K562 (cell line): ENCODE measurements around the gene CPSF4L. TPM values are rescaled to one million over a fixed set of nuclear protein-coding genes. Genes with fewer than 3 reads are reported as not detected.

Experiments
- GATAD2A ChIP-seq: fragments of 450-650 bp; IDR thresholded peaks from 2 replicates; pipeline ENCODE4 v1.6.1; 2017
- RFX1 ChIP-seq: fragments of 450-650 bp; IDR thresholded peaks from 2 replicates; pipeline ENCODE4 v1.6.1; 2016; ENCODE audit warnings: mild to moderate bottlenecking, moderate library complexity
- SIX5 ChIP-seq, 2 experiments: IDR thresholded peaks; 2 replicates each; pipeline ENCODE4 v1.6.1; 2011; ENCODE audit warnings: low read length in 2 of 2, borderline replicate concordance in 1 of 2, low read depth in 1 of 2, mild to moderate bottlenecking in 1 of 2, moderate library complexity in 1 of 2; ENCODE audit not compliant: insufficient read depth in 1 of 2
- SOX6 ChIP-seq: fragments of 450-650 bp; IDR thresholded peaks from 2 replicates; pipeline ENCODE4 v1.6.1; 2014; ENCODE audit warnings: mild to moderate bottlenecking
- TBP ChIP-seq: optimal IDR thresholded peaks from 2 replicates; pipeline ENCODE3; 2011; ENCODE audit warnings: low read depth, low read length, improper control_type of control experiment
- XRCC3 ChIP-seq: fragments of 450-650 bp; IDR thresholded peaks from 2 replicates; pipeline ENCODE4 v1.6.1; 2017; ENCODE audit warnings: mild to moderate bottlenecking, moderate library complexity
- ZBED1 ChIP-seq: IDR thresholded peaks from 2 replicates; pipeline ENCODE4 v1.6.1; 2014
- ZC3H11A ChIP-seq: IDR thresholded peaks from 2 replicates; pipeline ENCODE4 v1.6.1; 2012; ENCODE audit warnings: low read depth, low read length, improper control_type of control experiment
- ZKSCAN8 ChIP-seq: fragments of 200-800 bp; sonication (Bioruptor generic); IDR thresholded peaks from 2 replicates; pipeline ENCODE4 v1.6.1; 2016; ENCODE audit warnings: missing genetic modification characterization, missing compliant biosample characterization
- ZNF75A ChIP-seq: fragments of 450-650 bp; formaldehyde crosslinking; IDR thresholded peaks from 2 replicates; pipeline ENCODE4 v1.4.0; 2020; ENCODE audit warnings: mild to moderate bottlenecking
- ZNF766 ChIP-seq: fragments of 200-800 bp; sonication (Bioruptor generic); conservative IDR thresholded peaks from 2 replicates; pipeline ENCODE4 v1.6.1; 2016; ENCODE audit warnings: missing genetic modification characterization, missing compliant biosample characterization
- polyA plus RNA-seq, 8 experiments: library from polyadenylated mRNA; depleted of rRNA in 4 of 8; stranded (reverse) in 5 of 8; unstranded in 3 of 8; fragments of >200 nt; fragmentation: Nextera tagmentation in 2 of 8; fragmentation: Illumina TruSeq in 1 of 8; extraction: Ambion mirVana in 2 of 8; extraction: Trizol in 1 of 8; gene quantifications; 2 replicates each; pipeline versions ENCODE4 v1.2.1 to v1.2.3, GENCODE V29; 2011 to 2014; ENCODE audit warnings: inconsistent platforms in 1 of 8, missing spikeins in 1 of 8
- total RNA-seq, 7 experiments: library from RNA; depleted of rRNA in 6 of 7; stranded (reverse); fragments of >200 nt in 6 of 7; fragmentation: Illumina TruSeq in 2 of 7; extraction: Trizol in 2 of 7; gene quantifications; 2 replicates each; pipeline versions ENCODE4 v1.2.1 to v1.2.3, GENCODE V29; 2011 to 2021; ENCODE audit warnings: low replicate concordance in 1 of 7
- TF ChIP-seq, protein P1 (sequence below): fragments of 200-800 bp; sonication (Bioruptor generic); IDR thresholded peaks from 2 replicates; pipeline ENCODE4 v1.6.1; 2016; ENCODE audit warnings: missing genetic modification characterization, missing compliant biosample characterization
- TF ChIP-seq, protein P2 (sequence below): IDR thresholded peaks from 2 replicates; pipeline ENCODE4 v1.6.1; 2012; ENCODE audit warnings: low read depth, low read length, improper control_type of control experiment, borderline replicate concordance

CPSF4L gene
- total and polyA plus RNA-seq, 9 of the 15 experiments (the other 6 are each of a cell fraction or from before 2014, with no cell fraction given) = not detected

DNA sequence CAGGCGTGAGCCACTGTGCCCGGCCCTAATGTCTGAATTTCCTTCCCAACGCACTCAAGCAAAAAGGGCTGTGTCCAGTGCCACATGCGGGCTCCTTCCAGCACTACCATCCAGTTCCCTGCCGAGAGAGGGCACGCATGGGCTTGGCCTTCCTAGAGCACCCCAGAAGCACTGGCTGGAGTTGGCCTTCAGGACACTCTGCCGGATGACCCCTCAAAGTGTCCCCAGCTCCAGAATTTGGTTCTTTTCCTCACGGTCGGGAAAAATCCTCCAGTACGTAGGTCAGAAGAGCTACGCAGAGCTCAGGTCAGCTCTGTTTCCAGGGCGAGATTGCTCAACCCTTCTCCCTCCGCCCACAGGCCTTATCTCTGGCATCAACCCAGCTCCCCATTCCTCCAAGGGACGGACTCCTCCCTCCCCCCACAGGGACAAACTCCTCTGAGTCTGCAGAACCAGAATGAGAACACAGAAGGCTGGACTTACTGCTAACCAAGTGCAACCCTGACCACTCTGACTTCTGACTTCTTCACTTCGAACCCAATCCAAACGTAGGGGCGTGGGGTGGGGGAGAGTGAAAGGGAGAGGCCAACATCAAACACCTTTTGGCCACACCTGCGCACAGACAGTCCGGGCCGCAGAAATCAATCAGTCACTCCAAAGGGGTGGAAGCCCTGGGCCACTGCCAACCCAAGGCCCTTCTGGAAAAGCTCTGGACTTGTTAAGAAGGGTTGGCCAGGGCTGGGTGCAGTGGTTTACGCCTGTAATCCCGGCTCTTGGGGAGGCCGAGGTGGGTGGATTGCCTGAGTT lies 46.5 kb upstream of the CPSF4L start (continued):
- TF ChIP-seq, protein P1, sequence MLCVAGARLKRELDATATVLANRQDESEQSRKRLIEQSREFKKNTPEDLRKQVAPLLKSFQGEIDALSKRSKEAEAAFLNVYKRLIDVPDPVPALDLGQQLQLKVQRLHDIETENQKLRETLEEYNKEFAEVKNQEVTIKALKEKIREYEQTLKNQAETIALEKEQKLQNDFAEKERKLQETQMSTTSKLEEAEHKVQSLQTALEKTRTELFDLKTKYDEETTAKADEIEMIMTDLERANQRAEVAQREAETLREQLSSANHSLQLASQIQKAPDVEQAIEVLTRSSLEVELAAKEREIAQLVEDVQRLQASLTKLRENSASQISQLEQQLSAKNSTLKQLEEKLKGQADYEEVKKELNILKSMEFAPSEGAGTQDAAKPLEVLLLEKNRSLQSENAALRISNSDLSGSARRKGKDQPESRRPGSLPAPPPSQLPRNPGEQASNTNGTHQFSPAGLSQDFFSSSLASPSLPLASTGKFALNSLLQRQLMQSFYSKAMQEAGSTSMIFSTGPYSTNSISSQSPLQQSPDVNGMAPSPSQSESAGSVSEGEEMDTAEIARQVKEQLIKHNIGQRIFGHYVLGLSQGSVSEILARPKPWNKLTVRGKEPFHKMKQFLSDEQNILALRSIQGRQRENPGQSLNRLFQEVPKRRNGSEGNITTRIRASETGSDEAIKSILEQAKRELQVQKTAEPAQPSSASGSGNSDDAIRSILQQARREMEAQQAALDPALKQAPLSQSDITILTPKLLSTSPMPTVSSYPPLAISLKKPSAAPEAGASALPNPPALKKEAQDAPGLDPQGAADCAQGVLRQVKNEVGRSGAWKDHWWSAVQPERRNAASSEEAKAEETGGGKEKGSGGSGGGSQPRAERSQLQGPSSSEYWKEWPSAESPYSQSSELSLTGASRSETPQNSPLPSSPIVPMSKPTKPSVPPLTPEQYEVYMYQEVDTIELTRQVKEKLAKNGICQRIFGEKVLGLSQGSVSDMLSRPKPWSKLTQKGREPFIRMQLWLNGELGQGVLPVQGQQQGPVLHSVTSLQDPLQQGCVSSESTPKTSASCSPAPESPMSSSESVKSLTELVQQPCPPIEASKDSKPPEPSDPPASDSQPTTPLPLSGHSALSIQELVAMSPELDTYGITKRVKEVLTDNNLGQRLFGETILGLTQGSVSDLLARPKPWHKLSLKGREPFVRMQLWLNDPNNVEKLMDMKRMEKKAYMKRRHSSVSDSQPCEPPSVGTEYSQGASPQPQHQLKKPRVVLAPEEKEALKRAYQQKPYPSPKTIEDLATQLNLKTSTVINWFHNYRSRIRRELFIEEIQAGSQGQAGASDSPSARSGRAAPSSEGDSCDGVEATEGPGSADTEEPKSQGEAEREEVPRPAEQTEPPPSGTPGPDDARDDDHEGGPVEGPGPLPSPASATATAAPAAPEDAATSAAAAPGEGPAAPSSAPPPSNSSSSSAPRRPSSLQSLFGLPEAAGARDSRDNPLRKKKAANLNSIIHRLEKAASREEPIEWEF (CRISPR knock-in tag) = no peak
- TF ChIP-seq ZNF75A (CRISPR knock-in tag) (no peak), GATAD2A (peak; percentile 91), ZKSCAN8 (no peak), ZNF766 (CRISPR knock-in tag) (0 out of 2 replicates have a peak, but pooled peaks have one; percentile 53), SOX6 (peak; percentile 66), ZBED1 (peak; percentile 43; the same call in 1 of the 2 replicates), XRCC3 (no peak), TBP (peak; percentile 9), SIX5 (IDR thresholded peaks at IDR 0.05; ENCODE audit: borderline replicate concordance in 1 of 2, insufficient read depth in 1 of 2, low read depth in 1 of 2, low read length in 2 of 2) (no peak), ZC3H11A (no peak), RFX1 (no peak)
- TF ChIP-seq, protein P2, sequence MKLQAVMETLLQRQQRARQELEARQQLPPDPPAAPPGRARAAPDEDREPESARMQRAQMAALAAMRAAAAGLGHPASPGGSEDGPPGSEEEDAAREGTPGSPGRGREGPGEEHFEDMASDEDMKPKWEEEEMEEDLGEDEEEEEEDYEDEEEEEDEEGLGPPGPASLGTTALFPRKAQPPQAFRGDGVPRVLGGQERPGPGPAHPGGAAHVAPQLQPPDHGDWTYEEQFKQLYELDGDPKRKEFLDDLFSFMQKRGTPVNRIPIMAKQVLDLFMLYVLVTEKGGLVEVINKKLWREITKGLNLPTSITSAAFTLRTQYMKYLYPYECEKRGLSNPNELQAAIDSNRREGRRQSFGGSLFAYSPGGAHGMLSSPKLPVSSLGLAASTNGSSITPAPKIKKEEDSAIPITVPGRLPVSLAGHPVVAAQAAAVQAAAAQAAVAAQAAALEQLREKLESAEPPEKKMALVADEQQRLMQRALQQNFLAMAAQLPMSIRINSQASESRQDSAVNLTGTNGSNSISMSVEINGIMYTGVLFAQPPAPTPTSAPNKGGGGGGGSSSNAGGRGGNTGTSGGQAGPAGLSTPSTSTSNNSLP = no peak
